BLaER1 (cell line): ENCODE measurements around the gene SYNE2.
A peak's percentile ranks its signal among the peaks of the same experiment; 100 is the strongest.
"Not testable (repeated sequence)": the region's sequence is repeated elsewhere in the genome, so short reads cannot be mapped to it uniquely, and the experiment has no call there.

Source experiments
- H3K27ac ChIP-seq: shearing (Covaris generic); formaldehyde crosslinking; 2 replicates; pipeline ENCODE4 v1.8.1; 2022
- H3K27me3 ChIP-seq: shearing (Covaris generic); formaldehyde crosslinking; 2 replicates; pipeline ENCODE4 v1.8.1; 2022
- H3K36me3 ChIP-seq: shearing (Covaris generic); formaldehyde crosslinking; 2 replicates; pipeline ENCODE4 v1.8.1; 2022
- H3K4me1 ChIP-seq: shearing (Covaris generic); formaldehyde crosslinking; 2 replicates; pipeline ENCODE4 v1.8.1; 2022
- H3K4me2 ChIP-seq: shearing (Covaris generic); formaldehyde crosslinking; 2 replicates; pipeline ENCODE4 v1.8.1; 2022
- H3K4me3 ChIP-seq: shearing (Covaris generic); formaldehyde crosslinking; 2 replicates; pipeline ENCODE4 v1.8.1; 2022
- H3K9ac ChIP-seq: shearing (Covaris generic); formaldehyde crosslinking; 2 replicates; pipeline ENCODE4 v1.8.1; 2022
- H3K9me3 ChIP-seq: shearing (Covaris generic); formaldehyde crosslinking; 2 replicates; pipeline ENCODE4 v1.8.1; 2022
- H4K20me1 ChIP-seq: shearing (Covaris generic); formaldehyde crosslinking; 2 replicates; pipeline ENCODE4 v1.8.1; 2022
- Cebpa-rat ChIP-seq: shearing (Covaris generic); IDR thresholded peaks from 2 replicates; pipeline ENCODE4 v1.8.1; 2022

SYNE2 gene

GRCh38 chr14:64208261-64208660 lies 355.5 kb downstream of the SYNE2 start:
- Histone ChIP-seq H3K27ac (no peak overlapping the region), H3K4me2 (no peak overlapping the region), H3K4me1 (peaks cover 17% of the 10 kb centered on the region), H3K27me3 (no peaks in the 10 kb centered on the region), H3K9ac (no peak overlapping the region), H4K20me1 (no peaks in the 10 kb centered on the region), H3K4me3 (no peak overlapping the region), H3K36me3 (peaks cover 54% of the 10 kb centered on the region), H3K9me3 (no peaks in the 10 kb centered on the region)
- no peak for TF ChIP-seq Cebpa-rat

- H3K4me1 ChIP-seq = peaks cover 17% of the 10 kb centered on the region
- 0 out of 2 replicates have a peak overlapping the region, but pooled peaks have one; percentile 13 for H3K4me2 ChIP-seq
- peaks cover 61% of the 10 kb centered on the region for H3K36me3 ChIP-seq
- no peaks in the 10 kb centered on the region for H4K20me1 ChIP-seq
- no peak for TF ChIP-seq Cebpa-rat
- H3K9ac ChIP-seq = no peak overlapping the region
- no peak overlapping the region for H3K27ac ChIP-seq
- H3K27me3 ChIP-seq = no peaks in the 10 kb centered on the region
- no peak overlapping the region for H3K4me3 ChIP-seq
- no peaks in the 10 kb centered on the region for H3K9me3 ChIP-seq
Observed at GRCh38 chr14:64208981-64209380, 356.2 kb downstream of the SYNE2 start.

GRCh38 chr14:64209444-64210131 lies 356.8 kb downstream of the SYNE2 start:
- H3K36me3 ChIP-seq = peaks cover 67% of the 10 kb centered on the region
- 0 out of 2 replicates have a peak overlapping the region, but pooled peaks have one; percentile 13 for H3K4me2 ChIP-seq
- TF ChIP-seq Cebpa-rat = no peak

GRCh38 chr14:64210216-64210615 lies 357.4 kb downstream of the SYNE2 start:
- H3K27ac ChIP-seq = no peak overlapping the region
- H3K36me3 ChIP-seq = peaks cover 73% of the 10 kb centered on the region
- no peaks in the 10 kb centered on the region for H3K27me3 ChIP-seq
- no peak for TF ChIP-seq Cebpa-rat
- no peak overlapping the region for H3K4me3 ChIP-seq
- no peak overlapping the region for H3K4me2 ChIP-seq
- no peaks in the 10 kb centered on the region for H4K20me1 ChIP-seq
- H3K9me3 ChIP-seq = no peaks in the 10 kb centered on the region
- no peak overlapping the region for H3K9ac ChIP-seq
- peaks cover 17% of the 10 kb centered on the region for H3K4me1 ChIP-seq

More at GRCh38 chr14:64209444-64210131, 356.8 kb downstream of the SYNE2 start:
- Histone ChIP-seq H3K9ac (no peak overlapping the region), H3K9me3 (no peaks in the 10 kb centered on the region), H3K4me1 (peaks cover 17% of the 10 kb centered on the region), H3K27ac (no peak overlapping the region), H3K27me3 (no peaks in the 10 kb centered on the region), H4K20me1 (no peaks in the 10 kb centered on the region), H3K4me3 (no peak overlapping the region)

GRCh38 chr14:64210912-64211311 lies 358.1 kb downstream of the SYNE2 start:
- not testable (repeated sequence) for H4K20me1 ChIP-seq, H3K27ac ChIP-seq, H3K4me3 ChIP-seq, H3K9me3 ChIP-seq, H3K9ac ChIP-seq, H3K27me3 ChIP-seq, H3K4me2 ChIP-seq
- Histone ChIP-seq H3K4me1 (peaks cover 14% of the 10 kb centered on the region), H3K36me3 (peaks cover 80% of the 10 kb centered on the region)

- H3K27ac ChIP-seq = no peak overlapping the region
- no peak overlapping the region for H3K9ac ChIP-seq
Observed at GRCh38 chr14:64212666-64213065, 359.9 kb downstream of the SYNE2 start.

GRCh38 chr14:64213086-64213485 lies 360.3 kb downstream of the SYNE2 start:
- no peak overlapping the region for H3K9ac ChIP-seq
- no peak for TF ChIP-seq Cebpa-rat
- no peaks in the 10 kb centered on the region for H4K20me1 ChIP-seq
- no peak overlapping the region for H3K27ac ChIP-seq
- no peak overlapping the region for H3K4me3 ChIP-seq
- H3K4me1 ChIP-seq = peaks cover 25% of the 10 kb centered on the region
- H3K27me3 ChIP-seq = no peaks in the 10 kb centered on the region
- peaks cover 90% of the 10 kb centered on the region for H3K36me3 ChIP-seq
- no peaks in the 10 kb centered on the region for H3K9me3 ChIP-seq
- H3K4me2 ChIP-seq = no peak overlapping the region

More at GRCh38 chr14:64212666-64213065, 359.9 kb downstream of the SYNE2 start:
- TF ChIP-seq Cebpa-rat = no peak
- Histone ChIP-seq H3K36me3 (peaks cover 92% of the 10 kb centered on the region), H3K27me3 (no peaks in the 10 kb centered on the region), H3K9me3 (no peaks in the 10 kb centered on the region), H3K4me3 (no peak overlapping the region), H4K20me1 (no peaks in the 10 kb centered on the region), H3K4me1 (peaks cover 20% of the 10 kb centered on the region), H3K4me2 (no peak overlapping the region)

GRCh38 chr14:64213853-64214570 lies 361.2 kb downstream of the SYNE2 start:
- Histone ChIP-seq H3K9me3 (no peaks in the 10 kb centered on the region), H4K20me1 (no peaks in the 10 kb centered on the region), H3K36me3 (peaks cover 84% of the 10 kb centered on the region), H3K4me1 (peaks cover 34% of the 10 kb centered on the region), H3K27ac (no peak overlapping the region), H3K9ac (no peak overlapping the region), H3K27me3 (no peaks in the 10 kb centered on the region), H3K4me3 (no peak overlapping the region), H3K4me2 (no peak overlapping the region)
- no peak for TF ChIP-seq Cebpa-rat

- Histone ChIP-seq H3K4me1 (peaks cover 35% of the 10 kb centered on the region), H3K4me3 (no peak overlapping the region), H3K27me3 (no peaks in the 10 kb centered on the region), H3K36me3 (peaks cover 80% of the 10 kb centered on the region), H4K20me1 (no peaks in the 10 kb centered on the region), H3K9ac (no peak overlapping the region), H3K9me3 (no peaks in the 10 kb centered on the region), H3K4me2 (no peak overlapping the region), H3K27ac (no peak overlapping the region)
- TF ChIP-seq Cebpa-rat = no peak
Observed at GRCh38 chr14:64215274-64215673, 362.5 kb downstream of the SYNE2 start.

GRCh38 chr14:64215978-64216377 lies 363.2 kb downstream of the SYNE2 start:
- peaks cover 73% of the 10 kb centered on the region for H3K36me3 ChIP-seq
- H3K27me3 ChIP-seq = no peaks in the 10 kb centered on the region
- no peak for TF ChIP-seq Cebpa-rat
- no peak overlapping the region for H3K4me2 ChIP-seq
- H3K4me3 ChIP-seq = no peak overlapping the region
- no peaks in the 10 kb centered on the region for H4K20me1 ChIP-seq
- peaks cover 42% of the 10 kb centered on the region for H3K4me1 ChIP-seq
- H3K9ac ChIP-seq = no peak overlapping the region
- H3K27ac ChIP-seq = no peak overlapping the region
- H3K9me3 ChIP-seq = no peaks in the 10 kb centered on the region
